ENCODE measurements around the gene MMP14.

DNA sequence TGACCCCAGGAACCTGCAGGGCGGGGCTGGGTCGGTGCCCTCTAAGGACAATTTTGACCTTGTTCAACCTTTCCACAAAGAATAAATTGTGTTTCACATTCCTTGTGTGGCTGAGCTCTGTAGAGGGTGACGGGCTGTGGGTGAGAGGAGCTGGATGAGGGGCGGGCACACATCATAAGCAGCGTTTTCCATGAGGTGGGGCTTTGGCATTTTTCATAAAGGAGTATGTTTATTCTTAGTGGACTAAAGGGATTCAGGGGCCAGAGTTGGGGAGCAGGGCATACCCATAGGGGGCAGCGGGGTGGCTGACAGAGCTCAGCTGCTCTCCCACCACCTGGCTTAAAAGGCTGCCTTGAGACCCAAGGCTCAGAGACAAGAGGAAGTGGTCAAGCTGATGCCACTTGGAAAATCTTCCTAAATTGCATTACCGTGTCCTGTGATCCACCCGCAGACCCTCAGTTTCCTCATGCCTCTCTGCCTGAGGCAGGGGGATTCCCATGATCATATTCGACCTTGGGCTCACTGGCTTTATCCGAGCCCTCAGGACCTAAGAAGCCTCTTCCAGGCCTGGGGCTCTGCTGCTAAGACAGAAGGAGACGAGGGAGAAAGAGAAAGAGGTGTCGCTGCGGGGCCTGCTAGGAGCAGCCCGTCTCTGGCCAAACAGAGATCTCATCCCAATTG is 11.4 kb downstream of the MMP14 start:
- no peak for TF ChIP-seq YY1 (IDR thresholded peaks at IDR 0.05; ENCODE audit: low read depth, low read length)
- no peak; a peak in 1 of 4 replicates for TF ChIP-seq RAD21 (IDR thresholded peaks at IDR 0.05 in 1 of 2, conservative IDR thresholded peaks at IDR 0.05 in 1 of 2; ENCODE audit: low read depth in 2 of 2, low read length in 2 of 2)
- no peak for TF ChIP-seq RBBP5 (IDR thresholded peaks at IDR 0.05; ENCODE audit: borderline replicate concordance, low read depth, low read length)
- no peak for TF ChIP-seq EZH2 (IDR thresholded peaks at IDR 0.05; ENCODE audit: low read depth, low read length, severe bottlenecking)
- TF ChIP-seq RNF2 (IDR thresholded peaks at IDR 0.05; ENCODE audit: borderline replicate concordance, low read depth, low read length, missing control alignments, poor library complexity, severe bottlenecking) = no peak
- TF ChIP-seq RXRA (IDR thresholded peaks at IDR 0.05; ENCODE audit: insufficient read depth, low read depth, low read length) = no peak
- TF ChIP-seq SIN3A (conservative IDR thresholded peaks at IDR 0.05 in 1 of 2, IDR thresholded peaks at IDR 0.05 in 1 of 2; ENCODE audit: low read depth in 1 of 2, low read length in 2 of 2) = no peak
- TF ChIP-seq POLR2A (IDR thresholded peaks at IDR 0.05; ENCODE audit: control extremely low read depth in 1 of 2, low read depth in 2 of 2, low read length in 2 of 2) = no peak
- no peak for TF ChIP-seq JUN (IDR thresholded peaks at IDR 0.05; ENCODE audit: low read depth, low read length)
- TF ChIP-seq JUND (IDR thresholded peaks at IDR 0.05; ENCODE audit: low read length) = no peak
- TF ChIP-seq KDM1A (IDR thresholded peaks at IDR 0.05; ENCODE audit: borderline replicate concordance, low read length) = no peak
- TF ChIP-seq, protein P1, sequence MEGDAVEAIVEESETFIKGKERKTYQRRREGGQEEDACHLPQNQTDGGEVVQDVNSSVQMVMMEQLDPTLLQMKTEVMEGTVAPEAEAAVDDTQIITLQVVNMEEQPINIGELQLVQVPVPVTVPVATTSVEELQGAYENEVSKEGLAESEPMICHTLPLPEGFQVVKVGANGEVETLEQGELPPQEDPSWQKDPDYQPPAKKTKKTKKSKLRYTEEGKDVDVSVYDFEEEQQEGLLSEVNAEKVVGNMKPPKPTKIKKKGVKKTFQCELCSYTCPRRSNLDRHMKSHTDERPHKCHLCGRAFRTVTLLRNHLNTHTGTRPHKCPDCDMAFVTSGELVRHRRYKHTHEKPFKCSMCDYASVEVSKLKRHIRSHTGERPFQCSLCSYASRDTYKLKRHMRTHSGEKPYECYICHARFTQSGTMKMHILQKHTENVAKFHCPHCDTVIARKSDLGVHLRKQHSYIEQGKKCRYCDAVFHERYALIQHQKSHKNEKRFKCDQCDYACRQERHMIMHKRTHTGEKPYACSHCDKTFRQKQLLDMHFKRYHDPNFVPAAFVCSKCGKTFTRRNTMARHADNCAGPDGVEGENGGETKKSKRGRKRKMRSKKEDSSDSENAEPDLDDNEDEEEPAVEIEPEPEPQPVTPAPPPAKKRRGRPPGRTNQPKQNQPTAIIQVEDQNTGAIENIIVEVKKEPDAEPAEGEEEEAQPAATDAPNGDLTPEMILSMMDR (IDR thresholded peaks at IDR 0.05; ENCODE audit: control extremely low read depth in 1 of 3, insufficient read depth in 1 of 3, low read depth in 1 of 3, low read length in 3 of 3) = peak in 2 of 3 experiments; percentile 31 to 42; a peak in 3 of 4 replicates
- no peak for TF ChIP-seq HDAC2 (IDR thresholded peaks at IDR 0.05; ENCODE audit: borderline replicate concordance in 1 of 2, low read depth in 2 of 2, low read length in 2 of 2)
- TF ChIP-seq CBX5 (IDR thresholded peaks at IDR 0.05; ENCODE audit: low read depth, low read length) = no peak

Data from H1 (cell line).